ENCODE data around the gene ANKRD28.
"Not testable (repeated sequence)": the region's sequence is repeated elsewhere in the genome, so short reads cannot be mapped to it uniquely, and the experiment has no call there.

The ANKRD28 gene

GRCh38 chr3:15801298-15801697, 3.5 kb upstream of the ANKRD28 start:
- DNase-seq (ENCODE audit: low spot score) = no peak

DNA sequence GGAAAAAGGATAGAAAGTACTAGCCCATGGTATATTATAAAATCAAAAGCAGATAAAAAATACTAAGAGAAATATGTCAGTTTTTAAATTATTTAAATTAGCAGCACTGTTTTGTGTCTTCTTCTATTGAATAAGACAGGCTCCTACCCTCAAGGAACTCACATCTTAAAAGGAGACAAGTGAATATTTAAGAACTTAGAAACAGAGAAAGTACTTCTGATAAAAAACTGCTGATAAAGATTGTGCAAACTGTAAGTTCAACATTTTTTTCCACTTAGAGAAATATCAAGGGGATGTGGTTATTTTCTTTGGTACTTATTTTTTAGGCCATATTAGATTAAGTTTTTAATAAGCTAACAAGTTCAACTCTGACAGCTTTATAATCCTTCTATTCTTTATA, 3.0 kb upstream of the ANKRD28 start:
- no peak for DNase-seq (ENCODE audit: low spot score)

- DNase-seq (ENCODE audit: low spot score) = no peak
Measured at GRCh38 chr3:15800327-15800726, 2.5 kb upstream of the ANKRD28 start.

DNA sequence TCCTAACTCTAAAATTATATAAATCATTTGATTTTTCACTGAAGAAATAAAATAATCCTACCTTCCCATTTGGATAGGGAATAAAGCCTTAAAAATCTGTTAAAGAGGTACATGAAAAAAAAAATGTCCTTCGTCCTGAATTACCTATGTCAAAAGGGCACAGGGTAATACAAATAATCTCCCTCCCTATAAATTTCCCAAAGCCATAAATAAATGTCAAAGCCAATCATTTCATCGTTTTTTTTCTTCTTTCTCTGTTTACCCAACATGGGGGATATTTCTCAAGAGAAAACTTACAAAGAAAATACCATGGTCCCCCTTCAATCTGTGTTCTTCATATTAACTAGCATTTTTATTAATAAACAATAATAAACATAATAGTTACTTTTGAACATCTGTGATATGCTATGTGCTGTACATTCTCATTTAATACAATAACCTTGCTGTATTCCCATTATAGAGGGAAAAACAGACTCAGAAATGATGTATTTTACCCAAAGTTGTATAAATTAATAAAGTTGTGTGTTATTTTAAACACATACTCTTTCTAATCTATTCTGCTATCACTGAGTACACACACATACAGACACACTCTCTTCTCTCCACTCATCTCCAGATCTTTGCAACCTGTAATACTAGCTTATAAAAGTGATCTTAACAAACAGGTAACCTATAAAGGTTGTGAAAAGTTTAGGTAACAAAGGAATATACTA, 910 bp upstream of the ANKRD28 start:
- no peak for DNase-seq (ENCODE audit: low spot score)

DNA sequence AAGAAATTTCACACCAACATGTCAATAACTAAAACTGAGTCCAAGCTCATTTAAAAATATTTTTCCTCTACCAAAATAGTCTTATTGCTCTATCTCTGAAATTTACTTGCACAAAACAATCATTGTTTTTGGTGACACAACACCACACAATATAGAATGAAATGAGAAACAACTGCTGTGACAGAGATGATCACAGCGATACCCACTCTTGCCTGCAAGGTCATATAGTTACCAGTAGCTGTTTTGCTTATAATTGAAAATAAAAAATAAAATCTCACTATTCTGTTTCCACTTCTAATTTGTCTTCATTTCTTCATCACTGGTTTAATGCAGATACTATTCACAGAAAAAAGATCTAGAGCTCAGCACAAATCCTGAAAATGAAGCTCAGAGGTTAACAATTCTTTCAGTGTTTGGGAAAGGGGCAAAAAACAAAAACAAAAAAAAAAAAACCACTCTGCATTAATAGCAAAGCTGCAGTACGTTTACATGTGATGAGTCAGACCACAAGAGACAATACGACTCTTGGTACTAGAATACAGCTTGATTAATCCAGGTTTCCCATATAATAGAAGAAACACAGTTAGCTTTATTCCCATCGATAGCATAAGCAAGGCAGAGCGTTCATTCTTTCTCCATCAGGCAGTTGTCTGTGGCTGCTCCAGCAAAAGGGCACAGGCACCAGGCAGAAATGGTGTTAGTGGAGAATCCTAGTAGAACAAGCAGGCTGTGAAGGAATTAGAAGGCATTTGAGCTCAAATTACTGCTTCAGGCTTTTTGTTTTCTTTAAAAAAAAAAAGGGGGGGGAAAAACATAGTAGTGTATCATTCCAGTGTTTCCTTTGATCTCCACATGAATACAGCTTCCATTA, 773 bp downstream of the ANKRD28 start:
- peak; percentile 23 for DNase-seq (ENCODE audit: low spot score)

DNA sequence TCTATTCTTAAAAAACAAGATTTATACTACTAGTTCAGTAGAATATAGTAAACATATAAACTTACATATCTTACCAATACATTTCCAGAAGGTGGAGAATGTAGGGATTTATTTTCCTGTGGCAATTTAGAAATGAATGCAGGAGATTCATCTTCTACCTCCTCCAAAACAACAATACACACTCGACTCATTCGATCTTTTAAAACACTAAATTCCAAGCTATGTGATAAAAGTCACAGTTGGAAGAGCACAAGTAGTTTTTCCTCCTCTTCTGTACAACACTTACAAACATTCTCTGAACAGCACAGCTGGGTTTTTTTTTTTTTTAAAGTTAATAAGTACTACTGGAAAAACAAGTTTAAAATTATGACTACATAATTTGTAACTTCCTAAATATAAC, 1.4 kb downstream of the ANKRD28 start:
- DNase-seq (ENCODE audit: low spot score) = no peak

DNA sequence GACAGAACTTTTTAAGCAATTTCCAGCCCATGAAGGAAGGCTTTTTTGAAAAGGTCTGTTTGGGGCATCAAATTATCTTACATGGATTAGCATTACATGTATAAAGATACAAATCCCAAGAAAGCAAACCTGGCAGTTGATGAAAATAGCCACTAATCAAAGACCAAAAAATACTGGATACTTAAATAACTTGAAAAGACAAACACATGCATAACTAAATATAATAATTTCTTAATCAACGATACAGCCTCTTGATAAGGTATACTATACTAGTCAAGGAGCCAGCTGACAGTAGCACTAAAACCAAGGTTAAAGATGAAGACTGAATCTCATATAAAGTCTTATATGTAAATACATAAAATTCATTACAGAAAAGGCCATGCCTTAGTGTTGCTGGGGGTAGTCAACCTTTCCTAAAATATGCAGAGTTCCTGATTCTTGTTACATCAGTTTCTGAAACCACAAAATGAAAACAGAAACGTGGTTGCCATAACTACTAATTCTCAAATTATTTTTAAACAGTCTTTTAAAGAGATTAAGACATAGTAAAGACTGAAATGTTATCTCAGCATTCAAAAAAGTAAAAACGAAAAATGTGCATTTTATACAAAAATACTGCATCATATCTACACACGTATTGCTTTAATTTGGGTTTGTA, 2.0 kb downstream of the ANKRD28 start:
- DNase-seq (ENCODE audit: low spot score) = no peak

DNA sequence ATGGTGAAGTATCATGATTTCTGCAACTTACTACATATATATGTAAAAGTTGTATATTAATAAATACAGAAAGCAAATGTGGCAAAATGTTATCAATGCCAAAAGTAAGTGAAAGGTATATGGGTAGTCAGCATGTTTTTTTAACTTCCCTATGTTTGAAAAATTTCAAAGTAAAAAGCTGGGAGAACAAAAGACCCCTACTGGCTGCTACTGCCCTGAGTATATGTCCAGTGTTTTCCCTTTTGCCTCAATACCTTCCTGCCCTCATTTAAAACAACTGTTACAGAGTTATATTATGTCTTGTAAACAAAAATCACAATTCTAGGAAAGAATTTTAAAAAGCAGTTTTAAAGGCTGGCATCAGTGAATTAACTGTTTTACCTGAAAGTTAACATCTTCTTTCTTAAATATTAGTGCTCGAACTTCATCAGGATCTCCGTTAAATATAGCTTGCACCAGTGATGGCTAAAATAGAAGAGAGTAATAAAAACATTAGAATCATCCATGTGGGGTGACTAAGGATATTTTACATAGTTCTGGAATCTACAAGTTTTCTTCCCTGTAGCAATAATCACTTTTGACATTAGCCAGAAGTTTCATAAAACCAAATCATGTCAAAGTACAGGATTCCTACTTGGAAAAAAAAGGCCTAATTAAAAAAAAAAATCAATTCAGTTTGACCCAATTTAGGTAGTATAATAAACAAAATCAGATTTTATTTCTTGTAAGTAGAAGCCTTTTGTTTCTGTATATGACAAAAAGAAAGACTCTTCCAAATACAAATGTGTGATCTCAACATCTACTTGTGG, 2.7 kb downstream of the ANKRD28 start:
- DNase-seq (ENCODE audit: low spot score) = no peak

DNA sequence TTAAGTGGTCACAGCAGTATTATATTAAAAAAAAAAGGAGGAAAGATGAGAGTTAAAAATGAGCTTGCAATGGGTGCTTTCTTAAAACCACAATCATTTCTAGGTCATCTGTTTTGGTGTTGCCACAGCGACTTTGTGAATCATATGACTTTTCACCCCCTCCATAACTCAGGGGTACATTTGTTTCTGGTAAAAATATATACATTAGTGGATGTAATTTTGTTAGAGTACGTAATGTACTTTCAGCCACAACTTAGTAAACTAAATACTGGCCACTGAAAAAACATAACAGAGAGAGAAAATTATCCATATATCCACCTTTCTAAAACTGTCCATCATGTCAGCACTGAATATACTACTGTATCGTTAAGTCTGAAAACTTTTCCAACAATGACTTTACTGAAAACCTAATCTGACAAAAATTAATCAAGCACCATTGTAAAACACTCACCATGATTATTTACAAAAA, 3.4 kb downstream of the ANKRD28 start:
- DNase-seq (ENCODE audit: low spot score) = no peak

DNA sequence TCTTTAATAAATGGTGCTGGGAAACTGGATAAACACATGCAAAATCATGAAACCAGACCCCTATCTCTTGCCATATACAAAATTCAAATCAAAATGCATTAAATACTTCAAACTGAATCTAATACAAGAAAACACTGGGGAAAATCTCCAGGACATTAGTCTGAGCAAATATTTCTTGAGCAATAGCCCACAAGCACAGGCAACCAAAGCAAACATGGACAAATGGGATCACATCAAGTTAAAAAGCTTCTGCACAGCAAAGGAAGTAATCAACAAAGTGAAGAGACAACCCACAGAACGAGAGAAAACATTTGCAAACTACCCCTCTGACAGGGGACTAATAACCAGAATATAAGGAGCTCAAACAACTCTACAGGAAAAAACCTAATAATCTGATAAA, 6.3 kb downstream of the ANKRD28 start:
- DNase-seq (ENCODE audit: low spot score) = no peak

DNA sequence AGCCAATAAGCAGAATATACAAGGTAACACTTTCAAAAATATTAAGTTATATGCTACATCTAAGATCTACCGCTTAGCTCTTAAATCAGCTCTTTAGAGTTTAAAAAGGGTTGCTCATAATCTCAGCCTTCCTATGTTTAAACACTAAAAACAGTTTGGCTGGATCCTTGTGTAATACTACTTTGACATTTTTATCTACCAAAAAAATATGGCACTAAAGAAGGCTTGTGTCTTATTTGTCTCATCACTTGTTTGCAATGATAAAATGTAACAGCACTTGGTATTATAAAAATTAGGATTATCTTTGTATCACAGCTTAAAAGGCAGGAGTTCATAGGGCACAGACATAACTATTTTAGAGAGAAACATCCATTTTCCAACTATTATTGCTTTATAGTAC, 9.8 kb downstream of the ANKRD28 start:
- DNase-seq (ENCODE audit: low spot score) = no peak

GRCh38 chr3:15787526-15787925, 10.3 kb downstream of the ANKRD28 start:
- no peak for DNase-seq (ENCODE audit: low spot score)

DNA sequence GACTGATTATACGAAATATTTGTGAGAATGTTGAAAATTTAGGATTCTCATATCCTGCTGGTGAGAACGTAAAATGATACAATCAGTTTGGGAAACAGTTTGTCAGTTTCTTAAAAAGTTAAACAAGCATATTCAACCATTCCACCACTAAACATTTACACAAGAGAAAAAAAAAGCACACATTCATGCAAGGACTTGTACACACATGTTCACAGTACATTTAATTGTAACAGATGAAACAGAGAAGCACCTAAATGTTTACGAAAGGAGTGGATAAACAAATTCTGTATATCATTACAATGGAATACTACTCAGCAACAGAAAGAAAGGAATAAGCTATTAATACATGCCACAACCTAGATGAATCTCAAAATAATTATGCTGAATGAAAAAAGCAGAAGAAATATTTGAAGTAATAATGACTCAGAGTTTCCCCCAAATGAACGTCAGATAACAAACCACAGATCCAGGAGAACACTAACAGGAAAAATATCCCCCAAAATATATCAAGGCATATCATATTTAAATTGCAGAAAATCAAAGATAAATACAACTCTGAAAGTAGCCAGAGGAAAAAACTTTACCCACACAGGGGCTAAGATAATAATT, 14.3 kb downstream of the ANKRD28 start:
- DNase-seq (ENCODE audit: low spot score) = no peak

GRCh38 chr3:15782429-15782828, 15.3 kb downstream of the ANKRD28 start:
- DNase-seq (ENCODE audit: low spot score) = no peak

DNA sequence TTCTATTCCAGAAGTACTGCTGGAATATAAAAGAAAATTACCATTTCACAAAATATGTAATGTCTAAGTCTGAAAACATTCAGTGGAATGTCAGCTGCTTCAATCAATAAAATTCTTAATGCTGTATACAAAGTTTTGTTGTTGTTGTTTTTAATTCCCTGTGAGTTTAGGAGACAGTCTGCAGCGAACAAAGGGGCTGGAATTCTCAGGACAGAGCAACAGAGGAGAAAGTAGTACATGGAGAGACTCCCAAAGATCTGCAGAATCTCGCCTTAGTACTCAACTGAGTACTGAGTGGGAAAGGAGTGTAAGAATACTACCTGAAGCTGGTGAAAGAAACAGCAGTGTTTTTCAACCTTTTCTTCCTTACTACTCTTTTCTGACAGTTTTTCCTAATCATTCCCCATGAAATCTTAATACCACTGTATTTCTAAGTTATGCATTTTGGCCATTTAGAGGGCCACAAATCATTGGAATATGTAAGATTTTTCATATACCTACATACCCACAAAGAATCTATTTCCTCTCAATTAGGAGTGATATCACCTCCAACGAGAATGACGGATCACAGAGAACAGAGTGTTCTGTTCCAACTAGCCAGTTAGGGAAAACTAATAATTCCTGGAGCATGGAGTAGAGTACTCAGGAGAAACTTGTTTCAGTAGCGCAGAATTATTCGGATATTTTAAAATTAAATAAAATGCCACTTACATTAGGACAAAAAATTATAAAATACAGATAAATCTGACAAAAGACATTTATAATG, 16.0 kb downstream of the ANKRD28 start:
- no peak for DNase-seq (ENCODE audit: low spot score)

DNA sequence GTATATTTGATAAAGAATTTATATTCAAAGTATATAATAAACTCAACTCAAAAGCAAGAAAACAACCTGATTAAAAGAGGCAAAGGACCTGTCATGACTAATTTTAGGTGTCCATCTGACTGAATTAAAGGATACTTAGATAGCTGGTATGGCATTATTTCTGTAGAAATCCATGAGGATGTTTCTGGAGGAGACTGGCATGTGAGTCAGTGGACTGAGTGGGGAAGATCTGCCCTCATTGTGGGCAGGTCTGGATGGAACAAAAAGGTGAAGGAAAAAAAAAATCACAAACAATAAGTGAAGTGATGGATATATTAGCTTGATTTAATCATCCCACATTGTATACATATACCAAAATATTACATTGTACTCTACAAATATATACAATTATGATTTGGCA, 16.6 kb downstream of the ANKRD28 start:
- no peak for DNase-seq (ENCODE audit: low spot score)

DNA sequence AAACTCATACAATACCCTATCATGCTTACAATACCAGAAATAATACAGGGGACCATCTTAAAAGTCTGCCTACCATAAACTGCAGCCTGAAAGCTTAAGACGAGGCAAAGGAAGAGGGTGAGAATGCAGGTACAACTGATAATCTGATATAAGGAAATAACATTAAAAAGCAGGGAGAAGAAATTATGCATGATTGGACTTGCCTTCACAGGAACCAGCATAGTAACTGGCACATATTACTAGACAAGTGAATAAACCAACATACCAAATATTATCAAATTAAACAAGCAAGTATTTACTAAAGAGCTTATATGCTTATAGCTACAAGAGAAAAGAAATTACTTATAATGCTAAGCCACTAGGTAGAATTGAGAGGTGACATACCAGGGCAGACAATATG, 18.7 kb downstream of the ANKRD28 start:
- no peak for DNase-seq (ENCODE audit: low spot score)

- DNase-seq (ENCODE audit: low spot score) = no peak
Measured at GRCh38 chr3:15778332-15778858, 19.4 kb downstream of the ANKRD28 start.

- DNase-seq (ENCODE audit: low spot score) = not testable (repeated sequence)
Measured at GRCh38 chr3:15774931-15775560, 22.7 kb downstream of the ANKRD28 start.

- no peak for DNase-seq (ENCODE audit: low spot score)
Measured at GRCh38 chr3:15771444-15771843, 26.3 kb downstream of the ANKRD28 start.

All from hematopoietic multipotent progenitor cell treated with erythropoietin and hydrocortisone succinate and interleukin-3 and kit ligand, for 17 days (in vitro differentiated cells).